Endothelial cell of umbilical vein (primary cell): Measurements from ENCODE around the gene SDC1. TPM values are rescaled to one million over a fixed set of nuclear protein-coding genes. Genes with fewer than 3 reads are reported as not detected.

ENCODE experiments used
- BruUV-seq: library from RNA; stranded (reverse); fragments of 400-500 nt; replicated peaks from 2 replicates; lab custom pipeline; 2021; lab: Mats Ljungman, UMichigan
- CTCF ChIA-PET: fragments of 300-600, 350-600 bp; sonication (Branson Sonifier 250); formaldehyde crosslinking; loops from one replicate; lab custom pipeline; 2021; ENCODE audit warnings: antibody characterized with exemption, inconsistent platforms; lab: Charles Lee
- POLR2A ChIA-PET: fragments of 300-600, 350-600 bp; sonication (Branson Sonifier 250); formaldehyde crosslinking; loops from one replicate; lab custom pipeline; 2021; ENCODE audit warnings: antibody characterized with exemption, inconsistent platforms; lab: Charles Lee
- DNase-seq: peaks from one replicate; pipeline ENCODE4 v3.0.0-alpha.2; 2011; ENCODE audit warnings: low read depth, low spot score
- FAIRE-seq: peaks from 2 replicates; lab custom pipeline; 2011; peaks lifted over from hg19 to GRCh38; lab: Jason Lieb, UNC
- H2AFZ ChIP-seq: 2 replicates; pipeline ENCODE4 v1.6.0; 2012; ENCODE audit warnings: low read depth, low read length, control low read depth, inconsistent platforms
- H3K27ac ChIP-seq: 2 replicates; pipeline ENCODE4 v1.5.1; 2011; ENCODE audit warnings: low read depth, mild to moderate bottlenecking, control low read depth, low read length, moderate library complexity; ENCODE audit not compliant: insufficient read depth
- H3K27me3 ChIP-seq, 2 experiments: 2 replicates each; pipeline versions ENCODE4 v1.6.0 to v1.6.1; 2011; ENCODE audit warnings: low read length in 2 of 2, mixed read lengths in 1 of 2; ENCODE audit not compliant: control insufficient read depth in 2 of 2, insufficient read depth in 2 of 2
- H3K36me3 ChIP-seq, 2 experiments: 2 replicates in 1 of 2; 3 replicates in 1 of 2; pipeline ENCODE4 v1.5.1; 2011; ENCODE audit warnings: low read length in 2 of 2, mild to moderate bottlenecking in 1 of 2, moderate library complexity in 1 of 2; ENCODE audit not compliant: control insufficient read depth in 2 of 2, insufficient read depth in 2 of 2; ENCODE audit errors: extremely low read depth in 1 of 2
- H3K4me1 ChIP-seq: 3 replicates; pipeline ENCODE4 v1.5.1; 2011; ENCODE audit warnings: mild to moderate bottlenecking, low read length; ENCODE audit not compliant: control insufficient read depth, insufficient read depth; ENCODE audit errors: extremely low read depth
- H3K4me2 ChIP-seq: 2 replicates; pipeline ENCODE4 v1.6.1; 2011; ENCODE audit warnings: low read length, control low read depth, mixed read lengths; ENCODE audit not compliant: insufficient read depth
- H3K4me3 ChIP-seq, 3 experiments: fragments of 200-600 bp in 1 of 3; sonication (generic), shearing (Covaris generic) in 1 of 3; replicated peaks in 1 of 3; 2 replicates each; pipeline ENCODE4 v1.5.1; 2011 to 2016; ENCODE audit warnings: control low read depth in 3 of 3, low read length in 3 of 3, mild to moderate bottlenecking in 2 of 3, inconsistent platforms in 1 of 3, low read depth in 1 of 3, moderate library complexity in 1 of 3; ENCODE audit not compliant: insufficient read depth in 1 of 3
- H3K79me2 ChIP-seq: 2 replicates; pipeline ENCODE4 v1.6.0; 2012; ENCODE audit warnings: low read length, inconsistent platforms; ENCODE audit not compliant: control insufficient read depth, insufficient read depth
- H3K9ac ChIP-seq: replicated peaks from 2 replicates; pipeline ENCODE3; 2011; ENCODE audit warnings: low read length, control low read depth; ENCODE audit not compliant: insufficient read depth; ENCODE audit errors: extremely low read depth
- H3K9me1 ChIP-seq: replicated peaks from 3 replicates; pipeline ENCODE4 v1.6.0; 2011; ENCODE audit warnings: mild to moderate bottlenecking, low read length; ENCODE audit not compliant: control insufficient read depth, insufficient read depth; ENCODE audit errors: extremely low read depth
- H3K9me3 ChIP-seq: replicated peaks from 2 replicates; pipeline ENCODE4 v1.5.1; 2012; ENCODE audit warnings: low read length, inconsistent platforms; ENCODE audit not compliant: control insufficient read depth, insufficient read depth
- H4K20me1 ChIP-seq: replicated peaks from 2 replicates; pipeline ENCODE3; 2011; ENCODE audit warnings: mild to moderate bottlenecking, low read length; ENCODE audit not compliant: control insufficient read depth, insufficient read depth; ENCODE audit errors: extremely low read depth
- EZH2 ChIP-seq: IDR thresholded peaks from 2 replicates; pipeline ENCODE4 v1.6.1; 2012; ENCODE audit warnings: borderline replicate concordance, low read depth, mild to moderate bottlenecking, moderate library complexity, low read length, inconsistent platforms; ENCODE audit not compliant: severe bottlenecking
- FOS ChIP-seq: IDR thresholded peaks from 2 replicates; pipeline ENCODE4 v1.6.1; 2011; ENCODE audit warnings: mild to moderate bottlenecking, low read length, moderate library complexity, borderline replicate concordance; ENCODE audit not compliant: insufficient read depth
- JUN ChIP-seq: IDR thresholded peaks from 2 replicates; pipeline ENCODE4 v1.6.1; 2011; ENCODE audit warnings: borderline replicate concordance, low read depth; ENCODE audit not compliant: insufficient read length, insufficient read depth
- MAX ChIP-seq: IDR thresholded peaks from 2 replicates; pipeline ENCODE4 v1.6.1; 2011; ENCODE audit not compliant: insufficient read depth, insufficient read length
- MYC ChIP-seq: IDR thresholded peaks from one replicate; pipeline ENCODE4 v1.6.1; 2011; ENCODE audit warnings: mild to moderate bottlenecking, low read depth, low read length
- POLR2A ChIP-seq: IDR thresholded peaks from 2 replicates; pipeline ENCODE4 v1.6.1; 2012; ENCODE audit warnings: low read depth, mild to moderate bottlenecking, control low read depth, low read length
- POLR2AphosphoS5 ChIP-seq: IDR thresholded peaks from 2 replicates; pipeline ENCODE4 v1.6.1; 2012; ENCODE audit warnings: low read depth, mild to moderate bottlenecking, control low read depth, low read length, moderate library complexity; ENCODE audit not compliant: insufficient read depth
- dilution Hi-C: fragments of 300-500 bp; cut with MboI; formaldehyde crosslinking; loops from one replicate; pipeline ENCODE4 v1.15.0; 2019; ENCODE audit warnings: low sequenced_read_pairs; ENCODE audit not compliant: extremely low pct_ligation_motif_present
- intact Hi-C: fragments of 100-400 bp; cut with micrococcal nuclease; formaldehyde crosslinking; loops from one replicate; pipeline ENCODE4 v1.10.0; 2022
- polyA plus RNA-seq, 4 experiments: library from polyadenylated mRNA; depleted of rRNA in 3 of 4; stranded (reverse) in 3 of 4; unstranded in 1 of 4; fragments of >200 nt; gene quantifications; 2 replicates each; pipeline versions ENCODE4 v1.2.1 to v1.2.3, GENCODE V29; 2011 to 2012; ENCODE audit warnings: missing spikeins in 1 of 4
- total RNA-seq: library from RNA; stranded (reverse); gene quantifications from 2 replicates; pipeline ENCODE4 v1.2.3, GENCODE V29; 2021
- TF ChIP-seq, protein P1 (sequence below), 2 donors: IDR thresholded peaks; 1 replicate in 1 of 2; 2 replicates in 1 of 2; pipeline ENCODE4 v1.5.1; 2011; ENCODE audit warnings: low read length in 2 of 2, mild to moderate bottlenecking in 2 of 2, moderate library complexity in 2 of 2, control low read depth in 1 of 2, inconsistent platforms in 1 of 2, low read depth in 1 of 2; ENCODE audit not compliant: insufficient read depth in 1 of 2; ENCODE audit errors: extremely low read depth in 1 of 2

Gene SDC1
- total and polyA plus RNA-seq, 2 donors (not counting 3 experiments of a cell fraction or from before 2014, with no cell fraction given): 3.2 to 4.0 TPM

- H3K4me3 ChIP-seq: no peak overlapping the region
- no peaks in the 10 kb centered on the region for H3K36me3 ChIP-seq
- no peak overlapping the region for H2AFZ ChIP-seq
- BruUV-seq: no TSS peak
- TF ChIP-seq MYC (no peak), POLR2AphosphoS5 (no peak), MAX (no peak), EZH2 (no peak), JUN (no peak), POLR2A (no peak), FOS (no peak)
- TF ChIP-seq, protein P1, sequence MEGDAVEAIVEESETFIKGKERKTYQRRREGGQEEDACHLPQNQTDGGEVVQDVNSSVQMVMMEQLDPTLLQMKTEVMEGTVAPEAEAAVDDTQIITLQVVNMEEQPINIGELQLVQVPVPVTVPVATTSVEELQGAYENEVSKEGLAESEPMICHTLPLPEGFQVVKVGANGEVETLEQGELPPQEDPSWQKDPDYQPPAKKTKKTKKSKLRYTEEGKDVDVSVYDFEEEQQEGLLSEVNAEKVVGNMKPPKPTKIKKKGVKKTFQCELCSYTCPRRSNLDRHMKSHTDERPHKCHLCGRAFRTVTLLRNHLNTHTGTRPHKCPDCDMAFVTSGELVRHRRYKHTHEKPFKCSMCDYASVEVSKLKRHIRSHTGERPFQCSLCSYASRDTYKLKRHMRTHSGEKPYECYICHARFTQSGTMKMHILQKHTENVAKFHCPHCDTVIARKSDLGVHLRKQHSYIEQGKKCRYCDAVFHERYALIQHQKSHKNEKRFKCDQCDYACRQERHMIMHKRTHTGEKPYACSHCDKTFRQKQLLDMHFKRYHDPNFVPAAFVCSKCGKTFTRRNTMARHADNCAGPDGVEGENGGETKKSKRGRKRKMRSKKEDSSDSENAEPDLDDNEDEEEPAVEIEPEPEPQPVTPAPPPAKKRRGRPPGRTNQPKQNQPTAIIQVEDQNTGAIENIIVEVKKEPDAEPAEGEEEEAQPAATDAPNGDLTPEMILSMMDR (IDR thresholded peaks at IDR 0.05; ENCODE audit: extremely low read depth in 1 of 2, insufficient read depth in 1 of 2, low read depth in 1 of 2, low read length in 2 of 2): no peak
- H3K4me1 ChIP-seq: no peaks in the 10 kb centered on the region
- H3K27me3 ChIP-seq: no peaks in the 10 kb centered on the region
- CTCF ChIA-PET: interaction anchor here (0.9 kb wide), 1 partner anchor 60 kb away, joined by 3 read pairs; no protein-coding TSS in a partner anchor
- dilution Hi-C loops (no loop called here), intact Hi-C loops (no loop called here)
- no peak for DNase-seq
- no peak overlapping the region for H3K9ac ChIP-seq
- H3K9me3 ChIP-seq: no peaks in the 10 kb centered on the region
- H3K27ac ChIP-seq: no peak overlapping the region
- no peaks in the 10 kb centered on the region for H4K20me1 ChIP-seq
- FAIRE-seq: no peak
- POLR2A ChIA-PET: no interaction called here
- no peak overlapping the region for H3K4me2 ChIP-seq
- no peaks in the 10 kb centered on the region for H3K9me1 ChIP-seq
- H3K79me2 ChIP-seq: no peaks in the 10 kb centered on the region
Measured at GRCh38 chr2:20194097-20195015, 30.6 kb downstream of the SDC1 start.
